GM19455 (cell line): Measurements from ENCODE around the gene EPN3.

Experiments used
- ATAC-seq: cut with Tn5 transposase; IDR thresholded peaks from one replicate; pipeline ENCODE4 v1.9.1; 2021; ENCODE audit not compliant: unreplicated experiment

The EPN3 gene

GRCh38 chr17:50565402-50566350 is 33.1 kb downstream of the EPN3 start:
- no peak for ATAC-seq

- ATAC-seq: no peak
These were observed 34.4 kb downstream of the EPN3 start for GRCh38 chr17:50566886-50567285.

GRCh38 chr17:50568659-50569058 is 36.1 kb downstream of the EPN3 start:
- ATAC-seq: no peak

DNA sequence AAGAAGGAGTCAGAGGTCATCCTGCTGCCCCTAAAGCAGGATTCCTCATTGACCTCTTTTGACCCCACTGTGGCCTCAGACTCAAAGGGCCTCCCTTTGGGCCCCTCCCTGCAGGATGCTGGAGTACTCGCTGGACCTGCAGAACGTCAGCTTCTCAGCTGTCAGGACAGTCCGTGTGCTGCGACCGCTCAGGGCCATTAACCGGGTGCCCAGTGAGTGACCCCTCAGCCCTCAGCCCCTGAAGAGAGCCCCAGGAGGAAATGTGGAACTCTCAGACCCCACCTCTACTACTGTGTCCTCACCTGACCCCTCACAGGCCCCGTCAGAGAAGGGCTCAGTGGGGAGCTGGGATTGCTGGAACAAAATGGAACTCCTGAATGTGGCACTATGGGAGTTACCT is 37.1 kb downstream of the EPN3 start:
- ATAC-seq: no peak

- ATAC-seq: no peak
These were observed 37.5 kb downstream of the EPN3 start for GRCh38 chr17:50570032-50570431.

DNA sequence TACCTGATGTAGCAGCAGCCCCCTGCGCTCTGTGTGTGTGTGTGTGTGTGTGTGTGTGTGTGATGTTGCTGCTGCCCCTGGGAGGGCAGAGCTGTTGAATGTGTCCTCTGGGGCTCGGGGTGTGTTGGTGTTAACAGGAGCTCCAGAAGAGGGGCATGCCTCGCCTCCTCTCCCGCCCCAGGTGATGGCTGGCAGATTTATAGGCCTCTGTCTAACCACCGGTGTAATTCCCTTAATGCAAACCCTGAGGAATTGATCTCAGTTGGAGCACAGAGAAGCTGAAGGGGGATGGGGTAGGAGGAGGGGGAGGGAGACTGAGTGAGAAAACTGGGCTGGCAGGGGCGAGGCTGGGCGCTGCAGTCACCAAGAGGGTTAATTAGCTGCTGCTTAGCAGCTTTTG is 38.0 kb downstream of the EPN3 start:
- ATAC-seq: no peak

DNA sequence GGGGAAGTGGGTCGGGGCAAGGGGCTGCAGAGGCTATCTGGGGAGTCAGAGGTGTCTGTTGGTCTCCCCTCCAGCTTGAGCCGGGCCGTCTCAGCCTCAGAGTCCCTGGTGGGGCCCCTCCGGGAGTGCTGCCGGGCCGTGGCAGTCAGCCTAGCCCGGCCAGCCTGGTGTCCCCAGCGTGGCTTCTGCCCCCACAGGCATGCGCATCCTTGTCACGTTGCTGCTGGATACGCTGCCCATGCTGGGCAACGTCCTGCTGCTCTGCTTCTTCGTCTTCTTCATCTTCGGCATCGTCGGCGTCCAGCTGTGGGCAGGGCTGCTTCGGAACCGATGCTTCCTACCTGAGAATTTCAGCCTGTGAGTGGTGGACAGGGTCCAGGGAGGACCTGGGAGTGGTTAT is 39.1 kb downstream of the EPN3 start:
- ATAC-seq: no peak

GRCh38 chr17:50572541-50572940 is 40.0 kb downstream of the EPN3 start:
- ATAC-seq: no peak

- no peak for ATAC-seq
These were observed 41.5 kb downstream of the EPN3 start for GRCh38 chr17:50573866-50574611.

DNA sequence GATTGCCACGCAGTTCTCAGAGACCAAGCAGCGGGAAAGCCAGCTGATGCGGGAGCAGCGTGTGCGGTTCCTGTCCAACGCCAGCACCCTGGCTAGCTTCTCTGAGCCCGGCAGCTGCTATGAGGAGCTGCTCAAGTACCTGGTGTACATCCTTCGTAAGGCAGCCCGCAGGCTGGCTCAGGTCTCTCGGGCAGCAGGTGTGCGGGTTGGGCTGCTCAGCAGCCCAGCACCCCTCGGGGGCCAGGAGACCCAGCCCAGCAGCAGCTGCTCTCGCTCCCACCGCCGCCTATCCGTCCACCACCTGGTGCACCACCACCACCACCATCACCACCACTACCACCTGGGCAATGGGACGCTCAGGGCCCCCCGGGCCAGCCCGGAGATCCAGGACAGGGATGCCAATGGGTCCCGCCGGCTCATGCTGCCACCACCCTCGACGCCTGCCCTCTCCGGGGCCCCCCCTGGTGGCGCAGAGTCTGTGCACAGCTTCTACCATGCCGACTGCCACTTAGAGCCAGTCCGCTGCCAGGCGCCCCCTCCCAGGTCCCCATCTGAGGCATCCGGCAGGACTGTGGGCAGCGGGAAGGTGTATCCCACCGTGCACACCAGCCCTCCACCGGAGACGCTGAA is 43.2 kb downstream of the EPN3 start:
- no peak for ATAC-seq

DNA sequence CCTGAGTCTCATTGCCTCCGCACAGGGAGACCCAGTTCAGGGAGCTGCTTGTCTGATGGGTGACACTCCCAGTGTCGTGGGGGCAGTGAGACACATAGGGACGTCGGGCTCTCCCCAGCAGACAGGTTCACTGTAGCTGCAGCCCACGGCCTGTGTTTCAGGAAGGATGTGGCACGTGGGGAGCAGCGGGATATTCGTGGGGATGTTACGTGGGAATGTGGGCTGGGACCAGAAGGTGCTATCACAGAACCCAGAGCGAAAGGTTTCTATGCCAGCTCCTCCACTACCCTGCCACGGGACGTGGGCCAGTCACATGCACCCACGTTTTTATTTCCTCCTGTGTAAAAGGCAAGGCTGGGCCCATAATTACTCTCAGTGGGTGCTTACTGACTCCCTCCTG is 44.3 kb downstream of the EPN3 start:
- ATAC-seq: no peak

- ATAC-seq: no peak
These were observed 45.0 kb downstream of the EPN3 start for GRCh38 chr17:50577451-50577954.

DNA sequence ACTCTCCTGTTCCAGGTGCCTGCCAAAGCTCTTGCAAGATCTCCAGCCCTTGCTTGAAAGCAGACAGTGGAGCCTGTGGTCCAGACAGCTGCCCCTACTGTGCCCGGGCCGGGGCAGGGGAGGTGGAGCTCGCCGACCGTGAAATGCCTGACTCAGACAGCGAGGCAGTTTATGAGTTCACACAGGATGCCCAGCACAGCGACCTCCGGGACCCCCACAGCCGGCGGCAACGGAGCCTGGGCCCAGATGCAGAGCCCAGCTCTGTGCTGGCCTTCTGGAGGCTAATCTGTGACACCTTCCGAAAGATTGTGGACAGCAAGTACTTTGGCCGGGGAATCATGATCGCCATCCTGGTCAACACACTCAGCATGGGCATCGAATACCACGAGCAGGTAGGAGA is 45.6 kb downstream of the EPN3 start:
- ATAC-seq: no peak

GRCh38 chr17:50579399-50579798 is 46.9 kb downstream of the EPN3 start:
- no peak for ATAC-seq

GRCh38 chr17:50580646-50581045 is 48.1 kb downstream of the EPN3 start:
- no peak for ATAC-seq

- ATAC-seq: no peak
These were observed 48.8 kb downstream of the EPN3 start for GRCh38 chr17:50581316-50581715.

DNA sequence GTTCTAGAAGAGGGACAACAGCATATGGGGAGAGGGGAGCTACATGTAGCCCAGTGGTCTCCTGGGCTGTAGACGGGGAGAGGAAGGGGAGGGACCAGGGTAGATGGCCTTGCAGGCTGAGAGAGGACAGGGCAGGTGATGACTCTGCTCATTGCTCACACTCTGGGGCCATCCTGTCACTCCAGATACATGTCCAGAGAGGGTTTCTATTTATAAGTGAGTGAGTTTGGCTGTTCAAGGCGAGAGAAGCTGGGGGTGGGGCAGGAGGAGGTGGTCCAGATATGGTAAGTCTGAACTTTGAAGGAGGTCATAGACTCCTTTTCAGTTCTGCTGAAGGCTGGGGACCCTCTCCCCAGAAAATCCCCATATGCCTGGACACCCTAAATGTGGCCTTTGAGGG is 50.2 kb downstream of the EPN3 start:
- ATAC-seq: no peak

- no peak for ATAC-seq
These were observed 51.1 kb downstream of the EPN3 start for GRCh38 chr17:50583641-50584040.

DNA sequence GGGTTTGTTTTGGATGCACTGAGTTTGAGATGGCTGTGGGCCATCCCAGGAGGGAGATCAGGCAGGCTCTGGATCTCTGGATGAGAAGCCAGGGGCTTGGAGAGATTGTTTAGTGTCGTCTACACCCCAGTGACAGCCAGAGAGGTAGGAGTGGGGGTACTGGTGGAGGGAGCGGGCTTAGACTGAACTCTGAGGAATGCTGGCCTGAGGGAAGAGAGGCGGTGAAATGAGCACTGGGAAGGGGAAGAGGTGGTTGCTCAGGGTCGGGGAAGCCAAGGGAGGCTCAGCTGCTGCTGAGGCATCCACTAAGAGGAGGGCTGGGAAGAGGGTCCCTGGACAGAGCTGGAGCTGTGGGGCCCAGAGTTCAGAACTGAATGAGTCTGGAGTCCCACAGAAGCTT is 51.6 kb downstream of the EPN3 start:
- ATAC-seq: no peak

GRCh38 chr17:50584749-50585148 is 52.2 kb downstream of the EPN3 start:
- no peak for ATAC-seq

GRCh38 chr17:50585346-50585745 is 52.8 kb downstream of the EPN3 start:
- no peak for ATAC-seq

- no peak for ATAC-seq
These were observed 53.4 kb downstream of the EPN3 start for GRCh38 chr17:50585891-50586290.
